GM18520 (cell line): Measurements from ENCODE around the gene CCBE1.
"Not testable (repeated sequence)": the region's sequence is repeated elsewhere in the genome, so short reads cannot be mapped to it uniquely, and the experiment has no call there.

Experiments
- ATAC-seq: cut with Tn5 transposase; IDR thresholded peaks from one replicate; pipeline ENCODE4 v1.9.1; 2021; ENCODE audit not compliant: unreplicated experiment

The CCBE1 gene

DNA sequence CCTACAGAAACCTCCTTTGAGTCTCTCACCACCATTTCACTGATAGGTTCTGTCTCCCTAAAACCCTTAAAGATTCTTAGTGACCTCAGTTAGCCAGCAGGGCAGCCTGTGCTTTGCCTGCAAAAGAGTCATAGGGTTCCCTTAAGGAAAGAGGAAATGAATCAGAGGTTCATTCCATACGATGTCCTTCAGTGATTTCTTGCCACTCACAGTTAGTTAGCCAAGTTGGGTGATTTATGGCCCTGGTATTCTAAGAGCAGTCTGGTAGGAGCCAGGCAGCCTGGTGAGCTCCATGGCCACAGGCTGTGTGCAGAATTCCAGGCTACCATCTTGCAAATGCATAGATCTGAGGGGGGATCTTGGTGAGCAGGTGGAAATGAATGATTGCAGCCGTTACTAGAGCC lies 18.7 kb upstream of the CCBE1 start:
- ATAC-seq, result no peak

DNA sequence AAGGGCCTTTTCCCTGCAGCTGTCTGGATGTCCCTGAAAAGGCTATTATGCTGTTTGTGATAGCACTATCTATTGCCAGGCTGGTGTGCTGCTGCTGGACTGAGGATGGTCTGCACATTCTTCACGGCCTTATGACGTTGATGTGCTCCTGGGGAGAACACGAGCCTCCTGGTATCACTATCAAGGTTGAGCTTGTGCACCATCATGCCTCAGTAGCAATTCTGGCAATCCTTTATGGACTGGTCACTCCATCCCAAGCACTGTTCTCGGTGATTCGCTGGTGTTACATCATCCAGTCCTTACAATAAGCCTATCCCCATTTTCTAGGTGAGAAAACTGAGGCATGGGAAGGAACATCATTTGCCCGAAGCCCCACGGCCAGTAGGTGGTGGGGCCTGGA lies 18.2 kb upstream of the CCBE1 start:
- no peak for ATAC-seq

DNA sequence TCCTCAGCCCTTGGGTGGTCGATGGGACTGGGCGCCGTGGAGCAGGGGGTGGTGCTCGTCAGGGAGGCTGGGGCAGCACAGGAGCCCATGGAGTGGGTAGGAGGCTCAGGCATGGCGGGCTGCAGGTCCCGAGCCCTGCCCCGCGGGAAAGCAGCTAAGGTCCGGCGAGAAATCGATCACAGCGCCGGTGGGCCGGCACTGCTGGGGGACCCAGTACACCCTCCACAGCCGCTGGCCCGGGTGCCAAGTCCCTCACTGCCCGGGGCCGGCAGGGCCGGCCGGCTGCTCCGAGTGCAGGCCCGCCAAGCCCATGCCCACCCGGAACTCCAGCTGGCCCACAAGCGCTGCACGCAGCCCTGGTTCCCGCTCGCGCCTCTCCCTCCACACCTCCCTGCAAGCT lies 16.9 kb upstream of the CCBE1 start:
- ATAC-seq, result not testable (repeated sequence)

DNA sequence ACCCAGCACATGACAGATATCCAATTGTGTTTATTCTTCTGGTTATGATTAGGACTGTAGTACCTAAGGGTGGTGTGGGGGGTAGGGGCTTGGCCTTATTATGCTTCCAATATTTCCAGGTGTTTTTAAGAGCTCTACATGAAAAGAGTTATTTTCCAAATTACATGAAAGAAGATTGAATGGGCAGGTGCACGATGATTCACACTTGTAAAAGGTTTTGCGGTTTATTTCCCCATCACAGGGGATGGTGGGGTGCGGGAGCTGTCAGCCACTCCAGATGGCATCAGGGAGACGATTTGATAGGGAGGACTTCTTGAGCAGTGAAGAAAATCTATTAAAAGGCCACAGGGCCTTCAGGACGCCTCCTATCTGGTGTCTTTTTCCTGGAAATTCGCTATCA lies 15.1 kb upstream of the CCBE1 start:
- no peak for ATAC-seq

DNA sequence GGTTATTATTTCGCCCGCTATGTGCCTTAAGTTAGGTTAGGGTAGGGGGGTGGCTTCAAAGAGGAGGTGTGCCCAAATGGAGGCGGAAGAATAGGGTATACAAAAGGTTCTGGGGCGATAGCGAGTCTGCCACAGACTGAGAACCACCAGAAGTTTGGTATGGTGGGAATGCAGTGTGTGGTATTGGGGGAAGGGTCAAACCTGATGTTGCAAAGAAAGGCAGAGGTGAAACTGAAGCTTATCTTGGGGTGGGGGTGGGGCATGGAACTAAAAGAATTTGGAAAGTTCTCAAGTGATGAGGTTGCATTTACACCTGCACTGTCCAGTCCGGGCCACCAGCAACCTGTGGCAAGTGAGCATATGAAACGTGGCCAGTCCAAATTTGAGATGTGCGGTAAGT lies 11.8 kb upstream of the CCBE1 start:
- no peak for ATAC-seq

DNA sequence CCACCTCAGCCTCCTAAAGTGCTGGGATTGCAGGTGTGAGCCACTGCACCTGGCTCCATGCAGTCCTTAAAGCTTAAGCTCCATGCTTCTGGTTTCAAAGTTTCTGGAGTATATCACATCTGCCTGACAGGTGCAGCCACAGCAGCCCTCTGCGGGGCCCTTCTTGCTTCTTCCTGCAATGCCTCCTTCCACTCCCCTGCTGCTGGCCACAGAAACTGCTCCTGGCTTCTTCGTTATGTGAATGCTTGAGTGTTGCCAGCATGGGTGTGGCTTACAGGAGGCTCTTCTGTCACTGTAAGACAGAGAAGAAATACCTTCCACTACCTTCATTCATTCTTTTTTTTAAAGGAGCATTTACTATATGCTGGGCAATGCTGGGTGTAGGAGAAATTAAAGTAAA lies 10.1 kb upstream of the CCBE1 start:
- no peak for ATAC-seq

DNA sequence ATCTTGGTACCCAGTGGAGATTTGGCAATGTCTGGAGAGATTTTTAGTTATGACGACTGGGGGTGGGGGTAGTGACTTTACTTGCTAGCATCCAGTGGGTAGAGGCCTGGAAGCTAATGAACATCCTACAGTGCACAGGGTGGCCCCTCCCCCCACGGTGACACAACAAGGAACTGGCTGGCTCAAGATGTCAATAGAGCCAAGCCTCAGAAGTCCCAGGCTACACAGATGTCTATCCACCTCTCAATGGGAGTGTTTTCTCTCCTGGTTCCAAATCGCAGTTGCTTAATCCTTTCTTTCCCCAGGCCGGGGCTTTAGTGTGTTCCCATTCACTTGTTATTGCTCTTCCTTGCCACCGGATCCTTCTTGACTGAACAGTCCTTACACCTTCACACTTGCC lies 9.3 kb upstream of the CCBE1 start:
- ATAC-seq, result no peak

DNA sequence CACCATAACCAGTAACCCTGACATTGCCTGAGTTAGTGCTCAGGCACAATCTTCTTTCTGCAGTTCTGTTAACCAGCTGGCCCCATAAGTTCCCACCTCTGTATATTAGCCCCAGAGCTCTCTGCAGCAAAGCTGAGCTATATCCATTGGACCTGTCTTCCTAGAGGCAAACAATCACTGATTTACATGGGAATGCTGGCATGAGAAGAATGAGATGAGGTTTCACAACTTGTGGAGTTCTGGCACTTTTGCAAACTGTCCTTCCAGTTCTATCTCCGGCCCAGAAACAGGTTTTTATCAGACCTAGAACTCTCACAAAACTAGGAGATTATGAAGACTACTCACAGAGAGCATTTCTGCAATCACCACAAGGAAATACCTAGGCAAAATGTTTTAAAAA lies 7.9 kb upstream of the CCBE1 start:
- no peak for ATAC-seq

DNA sequence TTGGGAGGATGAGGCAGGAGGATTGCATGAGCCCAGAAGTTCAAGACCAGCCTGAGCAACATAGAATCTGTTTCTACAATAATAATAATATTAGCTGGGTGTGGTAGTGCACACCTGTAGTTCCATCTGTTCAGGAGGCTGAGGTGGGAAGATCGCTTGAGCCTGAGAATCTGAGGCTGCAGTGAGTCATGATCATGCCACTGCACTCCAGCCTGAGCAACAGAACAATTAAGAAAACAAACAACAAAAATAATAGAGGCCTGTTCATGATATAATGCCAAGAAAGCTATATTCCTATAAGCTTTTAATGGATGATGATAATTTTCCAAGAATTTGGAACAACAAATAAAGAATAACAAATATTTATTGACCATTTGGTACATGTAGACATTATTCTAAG lies 6.9 kb upstream of the CCBE1 start:
- no peak for ATAC-seq

DNA sequence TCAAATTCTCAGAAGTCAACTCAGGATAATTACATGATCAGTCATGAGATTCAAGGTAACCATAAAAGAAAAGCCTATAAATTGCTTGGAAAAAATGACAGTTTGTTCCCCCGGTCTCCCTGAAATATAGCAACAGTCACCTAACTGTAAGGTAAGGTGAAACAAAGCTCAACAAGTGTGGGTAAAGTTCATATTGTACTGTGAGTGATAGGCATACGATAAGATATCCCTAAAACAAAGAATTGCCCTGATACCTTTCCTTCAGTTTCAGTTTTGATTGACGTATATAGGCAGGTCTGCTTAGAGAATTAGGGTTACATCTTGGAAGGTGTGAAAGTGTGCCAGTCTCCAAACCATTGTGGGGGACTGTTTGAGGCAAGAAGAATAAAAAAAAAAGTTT lies 4.0 kb upstream of the CCBE1 start:
- no peak for ATAC-seq

DNA sequence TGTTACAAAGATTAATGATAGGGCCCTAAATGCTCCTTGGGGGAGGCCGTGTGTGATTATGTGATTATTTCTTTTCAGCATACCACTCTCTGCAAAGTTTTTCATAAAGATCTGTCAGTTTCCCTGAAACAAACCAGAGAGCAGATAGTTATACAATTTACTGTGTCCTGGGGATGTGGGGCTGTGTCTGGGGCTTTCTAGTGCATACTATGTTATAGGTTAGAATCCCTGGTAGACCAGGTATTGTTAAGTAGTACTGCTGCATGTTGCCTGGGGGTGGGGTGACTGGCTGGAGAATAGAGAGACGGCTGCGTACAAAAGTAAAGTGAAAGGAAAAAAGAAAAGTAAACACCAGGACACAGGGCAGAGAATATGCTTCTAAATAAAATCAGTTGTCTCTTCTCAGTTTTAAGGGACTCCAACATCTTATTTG lies 3.3 kb upstream of the CCBE1 start:
- no peak for ATAC-seq

DNA sequence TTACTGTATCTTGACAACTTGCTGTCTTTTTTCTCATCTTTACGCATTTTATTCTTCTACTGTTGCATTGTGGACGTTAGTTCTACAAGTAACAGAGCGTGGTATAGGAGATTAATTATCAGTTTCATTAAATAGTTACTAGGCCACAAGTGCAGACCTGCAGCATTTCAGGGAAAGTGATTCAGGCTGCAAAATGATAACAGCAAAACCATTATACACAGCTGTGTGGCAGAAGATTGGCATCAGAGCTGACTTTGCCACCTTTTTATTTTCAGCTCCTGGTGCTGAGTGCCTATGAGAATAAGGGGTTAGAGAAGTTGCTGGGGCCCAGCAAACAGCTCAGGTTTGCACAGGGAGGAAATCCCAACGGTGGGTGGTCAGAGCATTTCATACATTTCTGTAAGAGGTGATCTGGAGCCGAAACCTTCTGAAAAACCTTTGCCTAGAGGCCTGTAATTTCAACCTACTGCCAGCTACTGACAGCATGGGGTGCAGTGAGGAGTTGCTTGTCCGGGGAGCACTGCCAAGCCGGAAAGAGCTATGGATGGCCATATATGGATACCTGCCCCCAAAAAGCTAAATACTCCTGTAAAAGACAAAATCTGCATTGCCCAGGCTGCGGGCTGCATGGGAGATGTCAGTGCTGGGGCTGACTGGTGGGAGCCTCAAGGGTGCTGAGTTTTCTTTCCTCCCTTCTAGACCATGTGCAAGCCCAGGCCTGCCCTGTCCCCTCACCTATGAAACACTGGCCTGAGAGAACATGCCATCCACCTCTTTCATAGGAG lies 2.7 kb upstream of the CCBE1 start:
- no peak for ATAC-seq

DNA sequence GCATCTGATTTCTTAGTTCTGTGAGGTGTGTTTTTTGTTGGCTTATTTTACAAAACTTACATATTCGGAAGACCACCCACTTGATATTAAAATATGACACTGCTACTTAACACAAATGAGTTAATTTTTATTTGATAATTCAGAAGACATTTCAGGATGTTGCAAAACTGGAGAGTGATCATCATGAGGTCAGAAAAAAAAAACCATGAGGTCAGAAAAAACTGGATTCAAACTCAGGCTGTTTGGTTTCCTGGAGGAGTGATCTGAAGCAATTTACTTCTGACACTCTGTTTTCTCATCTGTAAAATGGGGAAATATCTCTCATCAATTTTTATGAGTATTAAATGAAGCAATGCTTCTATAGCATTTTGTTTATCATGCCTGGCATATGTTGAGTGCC lies 1.8 kb upstream of the CCBE1 start:
- no peak for ATAC-seq

DNA sequence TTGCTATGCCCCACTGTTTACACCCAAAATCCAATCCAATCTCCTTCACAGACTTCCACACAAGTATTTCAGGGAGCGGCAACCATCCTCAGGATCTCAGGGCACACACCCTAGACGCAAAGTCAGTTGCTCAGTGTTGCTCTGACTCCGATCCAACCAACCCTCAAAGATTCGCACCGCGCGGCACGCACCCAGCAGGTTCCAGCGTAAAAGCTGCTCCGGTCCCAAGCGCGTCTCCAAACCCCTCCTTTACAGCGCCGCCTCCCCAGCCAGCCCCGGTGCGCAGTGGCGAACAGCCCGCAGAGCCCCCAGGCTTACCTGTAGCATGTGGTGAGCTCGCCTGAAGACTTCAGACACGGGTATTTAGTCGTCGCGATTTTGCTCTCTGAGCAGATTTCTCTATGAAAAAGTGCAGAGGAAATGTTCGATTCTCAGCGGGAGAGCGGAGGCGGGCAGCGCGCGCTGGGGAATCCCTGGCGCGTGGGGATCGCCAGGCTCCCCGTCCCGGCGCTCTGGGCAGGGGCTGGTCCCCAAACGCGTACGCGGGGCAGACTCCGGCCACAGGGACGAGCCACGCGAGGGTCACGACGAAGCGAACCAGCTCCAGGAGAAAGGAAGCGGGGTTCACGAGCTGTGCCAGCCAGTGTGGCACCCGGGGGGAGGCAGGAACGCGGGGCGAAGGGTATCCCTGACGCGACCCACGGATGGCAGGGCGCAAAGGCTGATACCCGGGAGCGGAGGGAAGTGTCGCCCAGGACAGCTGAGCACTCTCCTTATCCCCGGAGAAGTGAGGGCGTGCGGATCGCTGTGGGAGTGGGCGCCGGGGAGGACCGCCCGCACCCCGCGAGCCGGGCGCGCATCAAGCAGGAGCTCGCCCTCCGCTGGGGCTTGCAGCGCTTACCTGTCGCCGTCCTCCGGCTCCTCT lies 650 bp downstream of the CCBE1 start:
- no peak for ATAC-seq

DNA sequence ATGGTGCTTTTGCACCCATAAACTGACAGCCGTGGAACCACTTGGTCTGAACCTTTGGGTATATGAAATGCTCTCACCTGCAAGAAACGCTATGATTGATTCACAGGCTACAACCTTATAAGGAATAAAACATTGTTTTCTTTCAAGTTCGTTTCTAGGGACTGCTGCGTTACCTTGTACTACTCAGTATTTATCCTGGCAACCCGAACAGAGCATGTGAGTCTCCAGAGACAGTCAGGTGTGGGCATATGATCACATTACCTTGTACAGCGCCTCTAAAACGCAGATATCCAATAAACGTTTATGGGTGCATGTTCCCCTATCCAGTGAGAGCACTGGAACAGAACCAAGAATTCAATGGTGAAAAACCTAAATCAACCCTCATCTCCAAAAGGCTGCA lies 1.7 kb downstream of the CCBE1 start:
- no peak for ATAC-seq

DNA sequence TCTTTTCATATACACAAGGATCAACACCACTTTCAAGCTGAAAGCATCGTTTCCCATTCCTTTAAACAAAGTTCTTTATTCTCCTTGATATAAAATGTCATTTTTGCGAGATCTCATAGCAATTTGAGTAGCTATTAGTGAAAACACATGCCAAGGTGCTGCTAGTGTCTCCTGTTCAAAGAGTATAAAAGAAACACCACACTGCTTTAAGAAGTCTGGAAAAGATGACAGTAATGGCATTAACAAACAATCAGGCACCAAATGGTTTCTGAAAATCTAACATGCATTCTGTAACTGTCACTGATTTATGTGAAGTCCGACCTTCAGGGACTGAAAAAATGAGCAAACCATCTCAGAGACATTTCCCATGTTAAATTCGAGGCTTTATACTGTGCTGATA lies 2.4 kb downstream of the CCBE1 start:
- ATAC-seq, result no peak

DNA sequence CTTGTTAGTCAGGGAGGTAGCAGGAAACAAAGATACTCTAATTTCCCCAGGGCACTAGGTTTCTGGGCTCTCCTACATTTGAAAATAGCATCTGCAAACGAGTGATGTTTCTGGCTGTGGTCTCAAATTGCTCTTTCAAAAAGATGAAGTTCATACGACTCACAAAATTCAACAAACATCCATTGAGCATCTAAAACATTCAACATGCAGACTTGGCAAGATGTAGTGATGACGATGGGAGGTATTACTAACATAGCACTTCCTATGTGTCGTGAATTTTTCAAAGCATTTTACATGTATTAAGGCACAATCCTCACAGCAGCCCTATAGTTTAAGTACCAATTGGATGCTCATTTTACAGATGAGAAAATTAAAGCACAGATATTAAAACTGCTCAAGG lies 5.2 kb downstream of the CCBE1 start:
- ATAC-seq, result no peak

DNA sequence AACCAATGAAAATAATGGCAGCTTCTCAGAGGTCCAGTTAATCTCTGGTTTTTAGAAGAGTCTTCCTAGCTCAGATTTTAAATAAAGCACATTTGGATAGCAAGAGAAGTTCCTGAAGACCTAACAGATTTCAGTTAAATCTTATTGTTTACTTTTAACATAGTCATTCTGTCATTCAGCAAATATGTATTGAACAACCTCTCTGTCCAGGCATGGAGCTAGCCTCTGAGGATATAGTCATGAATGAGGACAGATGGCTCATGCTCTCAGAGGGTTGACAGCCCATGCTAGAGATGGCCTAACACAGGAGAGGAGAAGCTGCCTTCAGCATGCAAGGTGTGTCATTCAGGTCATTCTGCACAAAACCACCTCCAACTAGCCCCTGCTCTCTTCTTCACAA lies 6.2 kb downstream of the CCBE1 start:
- no peak for ATAC-seq

DNA sequence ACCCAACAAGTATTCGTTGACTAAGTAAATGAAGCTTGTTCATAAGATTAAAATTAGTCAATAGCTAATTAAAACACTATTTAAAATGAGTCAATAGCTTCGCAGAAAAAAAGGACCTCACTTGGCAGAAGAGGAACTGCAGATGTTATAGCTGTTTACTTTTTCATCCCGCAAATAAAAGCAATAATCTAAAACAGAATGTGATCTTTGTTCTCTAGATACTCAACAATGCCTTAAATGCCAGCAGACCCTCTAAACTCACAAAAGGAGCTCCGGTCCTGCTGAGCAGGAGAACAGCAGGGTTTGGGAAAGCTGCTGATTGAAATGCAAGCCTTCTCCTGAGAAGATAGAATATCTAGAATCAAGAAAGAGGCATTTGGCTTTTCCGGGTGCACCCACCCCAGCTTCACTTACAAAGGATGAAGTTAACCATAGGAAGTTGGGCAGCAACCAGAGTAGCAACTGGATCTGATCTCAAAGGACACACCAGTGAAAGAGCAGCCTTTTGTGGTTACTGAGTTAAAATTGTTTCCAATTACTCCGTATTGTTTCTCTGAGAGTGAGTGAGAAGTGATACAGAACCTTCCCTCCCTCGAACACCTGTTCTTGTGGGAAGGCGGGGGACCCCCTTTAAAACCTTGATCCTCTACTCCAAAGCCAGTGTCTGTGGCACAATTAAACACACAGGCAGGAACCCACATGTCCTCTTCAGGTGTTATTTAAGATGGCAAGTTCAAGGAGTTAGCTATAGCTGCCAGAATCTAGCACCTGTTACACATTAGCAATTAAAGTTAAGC lies 6.8 kb downstream of the CCBE1 start:
- ATAC-seq, result no peak

DNA sequence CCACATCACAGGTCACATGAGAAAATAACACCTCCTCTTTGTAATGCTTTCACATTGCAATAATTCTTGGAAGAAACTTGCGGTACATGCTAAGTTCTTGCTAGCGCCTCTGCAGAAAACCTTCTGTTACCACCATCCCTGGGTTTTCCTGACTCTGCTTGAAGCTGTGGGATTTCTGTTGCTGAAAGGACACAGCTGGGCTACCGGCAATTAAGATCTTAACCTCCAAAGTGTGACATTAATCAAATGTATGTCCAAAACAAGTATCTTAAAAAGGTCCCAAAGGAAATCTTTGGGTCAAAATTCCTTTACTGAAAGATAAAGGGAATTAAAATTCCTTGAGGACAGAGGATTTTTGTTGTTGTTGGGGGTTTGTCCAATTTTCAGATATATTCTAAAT lies 7.5 kb downstream of the CCBE1 start:
- no peak for ATAC-seq

DNA sequence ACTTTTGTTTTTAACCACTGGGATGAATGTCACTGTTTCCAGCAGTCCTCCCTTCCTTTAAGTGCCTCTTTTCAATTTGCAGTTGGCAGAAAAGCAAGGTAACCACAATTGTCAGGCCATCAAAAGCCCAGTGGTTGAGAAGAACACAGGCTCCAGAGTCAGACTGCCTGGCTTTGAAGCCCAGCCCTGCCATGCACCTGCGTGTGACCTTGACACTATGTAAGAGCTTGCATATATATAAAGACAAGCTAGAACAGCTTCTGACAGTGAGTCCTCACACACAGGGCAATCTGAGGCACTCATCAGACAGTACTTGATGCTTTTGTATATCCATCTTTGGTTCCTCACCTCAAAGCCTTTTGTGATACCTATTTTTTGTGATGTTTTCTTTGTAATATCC lies 11.0 kb downstream of the CCBE1 start:
- ATAC-seq, result no peak

DNA sequence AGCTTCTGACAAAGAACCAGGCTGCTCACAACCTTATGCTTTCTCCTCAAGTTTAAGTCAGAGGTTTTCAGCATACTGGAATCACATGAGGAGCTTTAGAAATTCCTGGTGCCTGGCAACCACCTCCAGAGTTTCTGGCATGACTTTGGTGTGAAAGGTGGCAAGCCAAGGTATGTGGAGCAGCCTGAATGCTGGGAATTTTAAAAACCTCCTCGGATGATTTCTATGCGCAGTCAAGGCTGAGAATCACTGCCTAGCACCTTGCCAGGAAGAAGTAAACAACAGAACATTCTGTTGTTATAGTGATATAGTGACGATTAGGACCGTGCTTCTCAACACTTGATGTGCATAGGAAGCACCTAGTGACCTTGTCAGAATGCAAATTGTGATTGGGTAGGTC lies 11.7 kb downstream of the CCBE1 start:
- ATAC-seq, result no peak
